BLaER1 (cell line): Measurements from ENCODE around the gene RBSN.

Experiments used
- H3K27ac ChIP-seq: shearing (Covaris generic); formaldehyde crosslinking; 2 replicates; pipeline ENCODE4 v1.8.1; 2022
- H3K27me3 ChIP-seq: shearing (Covaris generic); formaldehyde crosslinking; 2 replicates; pipeline ENCODE4 v1.8.1; 2022
- H3K36me3 ChIP-seq: shearing (Covaris generic); formaldehyde crosslinking; 2 replicates; pipeline ENCODE4 v1.8.1; 2022
- H3K4me1 ChIP-seq: shearing (Covaris generic); formaldehyde crosslinking; 2 replicates; pipeline ENCODE4 v1.8.1; 2022
- H3K4me2 ChIP-seq: shearing (Covaris generic); formaldehyde crosslinking; 2 replicates; pipeline ENCODE4 v1.8.1; 2022
- H3K4me3 ChIP-seq: shearing (Covaris generic); formaldehyde crosslinking; 2 replicates; pipeline ENCODE4 v1.8.1; 2022
- H3K9ac ChIP-seq: shearing (Covaris generic); formaldehyde crosslinking; 2 replicates; pipeline ENCODE4 v1.8.1; 2022
- H3K9me3 ChIP-seq: shearing (Covaris generic); formaldehyde crosslinking; 2 replicates; pipeline ENCODE4 v1.8.1; 2022
- H4K20me1 ChIP-seq: shearing (Covaris generic); formaldehyde crosslinking; 2 replicates; pipeline ENCODE4 v1.8.1; 2022
- Cebpa-rat ChIP-seq: shearing (Covaris generic); IDR thresholded peaks from 2 replicates; pipeline ENCODE4 v1.8.1; 2022

The RBSN gene

GRCh38 chr3:15032650-15033049 lies 66.3 kb downstream of the RBSN start:
- H3K9ac ChIP-seq = no peak overlapping the region
- no peaks in the 10 kb centered on the region for H3K27me3 ChIP-seq
- H3K4me2 ChIP-seq = no peak overlapping the region
- no peak for TF ChIP-seq Cebpa-rat
- H3K27ac ChIP-seq = no peak overlapping the region
- H3K9me3 ChIP-seq = no peaks in the 10 kb centered on the region
- H3K4me1 ChIP-seq = no peaks in the 10 kb centered on the region
- peaks cover 99% of the 10 kb centered on the region for H3K36me3 ChIP-seq
- no peak overlapping the region for H3K4me3 ChIP-seq
- H4K20me1 ChIP-seq = no peaks in the 10 kb centered on the region

DNA sequence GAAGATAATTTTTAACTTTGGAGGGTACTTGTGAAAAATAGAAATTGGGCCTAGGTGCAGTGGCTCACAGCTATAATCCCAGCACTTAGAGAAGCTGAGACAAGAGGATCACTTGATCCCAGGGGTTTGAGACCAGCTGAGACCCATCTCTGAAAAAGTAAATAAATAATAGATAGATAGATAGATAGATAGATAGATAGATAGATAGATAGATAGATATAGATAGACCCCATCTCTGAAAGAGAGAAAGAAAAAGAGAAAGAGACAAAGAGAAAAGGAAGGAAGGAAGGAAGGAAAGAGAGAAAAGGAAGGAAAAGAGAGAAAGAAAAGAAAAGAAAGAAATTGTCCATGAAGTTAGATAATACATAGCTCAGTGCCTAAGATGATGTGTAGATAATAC lies 69.3 kb downstream of the RBSN start:
- Histone ChIP-seq H3K27me3 (no peaks in the 10 kb centered on the region), H3K9ac (no peak overlapping the region), H3K4me2 (no peak overlapping the region), H3K27ac (no peak overlapping the region), H3K4me3 (no peak overlapping the region), H3K36me3 (peaks cover 99% of the 10 kb centered on the region), H4K20me1 (0 out of 2 replicates have a peak, but pooled peaks cover 5% of the 10 kb centered on the region), H3K4me1 (no peaks in the 10 kb centered on the region), H3K9me3 (no peaks in the 10 kb centered on the region)
- TF ChIP-seq Cebpa-rat = no peak

DNA sequence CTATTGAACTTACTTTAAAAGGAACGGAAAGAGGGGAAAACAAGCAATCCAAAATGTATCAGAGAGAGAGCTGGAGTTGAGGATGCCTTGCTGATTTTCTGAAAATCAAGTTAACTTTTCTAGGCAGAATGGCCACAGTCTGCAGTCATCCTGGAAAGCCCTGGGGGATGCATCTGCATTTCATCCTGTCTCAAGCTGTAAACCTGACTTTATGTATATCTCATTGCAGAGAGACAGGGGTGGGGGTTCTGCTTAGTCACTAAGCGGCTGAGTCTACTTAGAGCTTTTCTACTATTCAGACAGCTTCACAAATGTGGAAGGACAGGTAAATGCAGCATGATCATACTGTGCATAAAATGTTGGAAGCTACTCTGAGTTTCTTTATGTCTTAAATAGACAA lies 75.2 kb downstream of the RBSN start:
- Histone ChIP-seq H3K4me3 (no peak overlapping the region), H3K9ac (no peak overlapping the region), H3K36me3 (peaks cover 99% of the 10 kb centered on the region), H3K27me3 (no peaks in the 10 kb centered on the region), H3K9me3 (no peaks in the 10 kb centered on the region), H3K27ac (no peak overlapping the region), H3K4me1 (no peaks in the 10 kb centered on the region), H3K4me2 (no peak overlapping the region), H4K20me1 (0 out of 2 replicates have a peak, but pooled peaks cover 22% of the 10 kb centered on the region)
- no peak for TF ChIP-seq Cebpa-rat

DNA sequence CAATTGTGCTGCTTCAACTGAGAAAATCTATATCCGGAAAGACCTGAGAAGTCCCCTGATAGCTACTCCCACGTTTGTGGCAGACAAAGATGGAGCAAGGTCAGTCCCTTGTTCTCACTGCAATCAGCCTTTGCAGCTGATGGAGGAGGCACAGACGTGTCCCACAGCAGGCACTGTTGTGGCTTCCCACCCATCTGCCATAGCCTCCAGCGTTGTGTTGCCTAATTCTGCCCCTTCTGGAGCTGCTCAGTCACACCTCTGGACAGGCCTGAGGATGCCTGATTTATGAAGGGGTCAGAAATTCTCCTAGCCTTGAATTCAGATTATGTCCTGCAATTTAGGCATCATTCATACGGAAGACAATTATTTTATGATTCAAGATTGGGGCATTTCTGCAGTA lies 75.7 kb downstream of the RBSN start:
- H3K36me3 ChIP-seq = peaks cover 99% of the 10 kb centered on the region

More for the DNA sequence above, 75.7 kb downstream of the RBSN start:
- H3K27ac ChIP-seq = no peak overlapping the region
- no peak for TF ChIP-seq Cebpa-rat
- H3K9ac ChIP-seq = no peak overlapping the region
- H3K4me3 ChIP-seq = no peak overlapping the region
- H3K4me1 ChIP-seq = no peaks in the 10 kb centered on the region
- no peaks in the 10 kb centered on the region for H3K27me3 ChIP-seq
- 0 out of 2 replicates have a peak, but pooled peaks cover 22% of the 10 kb centered on the region for H4K20me1 ChIP-seq
- no peaks in the 10 kb centered on the region for H3K9me3 ChIP-seq
- no peak overlapping the region for H3K4me2 ChIP-seq
